ENCODE measurements around the gene MAGI2. TPM values are rescaled to one million over a fixed set of nuclear protein-coding genes. Genes with fewer than 3 reads are reported as not detected.

The MAGI2 gene
- total RNA-seq, 1 experiment from 2014 or later: 14.3 TPM

DNA sequence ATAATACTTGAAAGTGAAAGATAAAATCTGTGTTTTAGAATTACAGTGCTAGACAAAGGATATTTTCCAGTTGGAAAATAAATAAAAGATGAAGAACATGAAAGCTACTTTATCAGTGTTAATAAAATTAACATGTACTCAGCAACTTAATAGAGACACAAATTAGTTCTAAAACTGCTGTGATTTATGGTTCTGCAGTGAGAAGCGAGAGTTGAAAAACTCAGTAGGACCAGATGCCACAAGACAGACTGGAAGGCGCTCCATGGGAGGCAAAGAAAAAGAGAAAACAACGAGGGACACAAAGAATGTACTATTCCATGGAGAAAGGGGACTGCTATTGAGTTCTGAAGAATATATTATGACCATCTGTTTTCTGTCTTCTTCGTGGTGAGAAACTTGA, 1064.4 kb downstream of the MAGI2 start:
- H3K27ac Mint-ChIP-seq: no peak overlapping the region
- DNase-seq: no peak
- H2BK5ac ChIP-seq (ENCODE audit: insufficient read length, low read length): no peak overlapping the region
- no peak overlapping the region for H3K27ac ChIP-seq (ENCODE audit: insufficient read length, low read depth, low read length)
- H4K91ac ChIP-seq (ENCODE audit: insufficient read length, low read depth, low read length): no peak overlapping the region
- H2AFZ ChIP-seq (ENCODE audit: low read length): no peak overlapping the region
- WGBS (ENCODE audit: extremely low coverage, insufficient read length, low lambda C conversion rate): no CpG with 5 or more reads among the region's 4 CpGs
- H4K8ac ChIP-seq (replicated peaks; ENCODE audit: insufficient read length, low read depth, low read length): no peak overlapping the region
- H2BK120ac ChIP-seq (ENCODE audit: low read depth, low read length, poor library complexity, severe bottlenecking): no peak overlapping the region
- no peak overlapping the region for H3K4ac ChIP-seq (ENCODE audit: low read depth, low read length)
- no peaks in the 10 kb centered on the region for H3K79me2 ChIP-seq (ENCODE audit: insufficient read depth, low read length)
- H3K23me2 ChIP-seq (ENCODE audit: insufficient read length, low read depth, low read length, poor library complexity, severe bottlenecking): no peaks in the 10 kb centered on the region
- no peak overlapping the region for H3K9ac ChIP-seq (ENCODE audit: extremely low read depth, insufficient read length, low read length)
- no peak overlapping the region for H3K23ac ChIP-seq (ENCODE audit: insufficient read length, low read depth, low read length)
- H3K79me1 ChIP-seq (ENCODE audit: insufficient read depth, low read depth, low read length, poor library complexity, severe bottlenecking): no peaks in the 10 kb centered on the region
- H2BK20ac ChIP-seq (ENCODE audit: low read depth, low read length, poor library complexity, severe bottlenecking): no peak overlapping the region
- no peak overlapping the region for H3K4me2 ChIP-seq (ENCODE audit: insufficient read depth, insufficient read length, low read length)
- no peak overlapping the region for H3K18ac ChIP-seq (ENCODE audit: insufficient read length, low read depth, low read length)
- H4K20me1 ChIP-seq (ENCODE audit: control insufficient read depth, insufficient read depth, insufficient read length): no peaks in the 10 kb centered on the region
- no peak for TF ChIP-seq CTCF (conservative IDR thresholded peaks at IDR 0.05)
- H3K4me1 Mint-ChIP-seq: peaks cover 6 to 12% of the 10 kb centered on the region in 2 experiments
- H3K4me1 ChIP-seq (ENCODE audit: insufficient read depth, low read length): no peaks in the 10 kb centered on the region; the same call in 1 of the 2 replicates
- H2BK12ac ChIP-seq (ENCODE audit: insufficient read length, low read depth, low read length): no peak overlapping the region
- H4K5ac ChIP-seq (ENCODE audit: insufficient read length, low read depth, low read length): no peak overlapping the region
- H3K9me3 ChIP-seq (ENCODE audit: control insufficient read depth, low read depth, low read length): no peaks in the 10 kb centered on the region
- H3K56ac ChIP-seq (ENCODE audit: insufficient read length, low read depth, low read length): no peak overlapping the region
- no peaks in the 10 kb centered on the region for H3K27me3 Mint-ChIP-seq (ENCODE audit: low read depth)
- H3K14ac ChIP-seq (ENCODE audit: insufficient read depth, low read length): no peak overlapping the region
- H2BK15ac ChIP-seq (ENCODE audit: low read depth, low read length): no peak overlapping the region
- H3K9me3 Mint-ChIP-seq: no peaks in the 10 kb centered on the region
- H2AK5ac ChIP-seq (ENCODE audit: insufficient read length, low read length): no peak overlapping the region
- H3T11ph ChIP-seq (ENCODE audit: low read length): no peak overlapping the region
- no peaks in the 10 kb centered on the region; a peak in 1 of 7 replicates for H3K36me3 Mint-ChIP-seq (ENCODE audit: insufficient read depth in 1 of 3, low read depth in 3 of 3)
- no peak overlapping the region for H3K4me3 Mint-ChIP-seq
- no peaks in the 10 kb centered on the region for H3K27me3 ChIP-seq (ENCODE audit: insufficient read depth, low read length)
